B cell (primary cell): ENCODE data around the gene ACOXL. TPM values are rescaled to one million over a fixed set of nuclear protein-coding genes. Genes with fewer than 3 reads are reported as not detected.

Source experiments
- ATAC-seq: fragments of 200-7000 bp; cut with Tn5 transposase; one replicate; pipeline ENCODE4 v1.10.0; 2021; ENCODE audit warnings: low read depth, mild to moderate bottlenecking, moderate number of reproducible peaks, moderate library complexity
- CTCF ChIA-PET: fragments of 350-600 bp; sonication (Branson Sonifier 250); formaldehyde crosslinking; loops from one replicate; lab custom pipeline; 2021; ENCODE audit warnings: antibody characterized with exemption, inconsistent platforms; lab: Charles Lee
- POLR2A ChIA-PET: fragments of 350-600 bp; sonication (Branson Sonifier 250); formaldehyde crosslinking; loops from one replicate; lab custom pipeline; 2021; ENCODE audit warnings: antibody characterized with exemption; lab: Charles Lee
- DNase-seq: peaks from one replicate; pipeline ENCODE4 v3.0.0; 2013
- H2AFZ ChIP-seq: 2 replicates; pipeline ENCODE4 v1.6.1; 2012; ENCODE audit warnings: mild to moderate bottlenecking, low read depth, low read length; ENCODE audit not compliant: insufficient read depth, poor library complexity, severe bottlenecking
- H3K27ac ChIP-seq, 2 donors: 1 replicate in 1 of 2; 2 replicates in 1 of 2; pipeline ENCODE4 v1.5.1; 2012 to 2013; ENCODE audit warnings: low read length in 2 of 2, mild to moderate bottlenecking in 2 of 2, moderate library complexity in 1 of 2
- H3K27me3 ChIP-seq, 4 experiments: fragments of 200-600 bp in 1 of 4; sonication (generic) in 1 of 4; replicated peaks in 1 of 4; 1 replicate in 2 of 4; 2 replicates in 2 of 4; pipeline versions ENCODE4 v1.6.1 to v1.7.0; 2013 to 2016; ENCODE audit warnings: low read length in 3 of 4, mild to moderate bottlenecking in 2 of 4, mixed read lengths in 1 of 4, moderate library complexity in 1 of 4; ENCODE audit not compliant: insufficient read depth in 4 of 4, control insufficient read depth in 3 of 4; ENCODE audit errors: control extremely low read depth in 1 of 4
- H3K36me3 ChIP-seq, 2 experiments: replicated peaks in 1 of 2; 1 replicate in 1 of 2; 2 replicates in 1 of 2; pipeline versions ENCODE4 v1.6.1 to v1.7.1; 2013; ENCODE audit warnings: low read length in 1 of 2; ENCODE audit not compliant: insufficient read depth in 2 of 2, control insufficient read depth in 1 of 2; ENCODE audit errors: control extremely low read depth in 1 of 2, extremely low read depth in 1 of 2
- H3K4me1 ChIP-seq, 2 donors: fragments of 200-600 bp in 1 of 2; sonication (generic) in 1 of 2; 1 replicate in 1 of 2; 2 replicates in 1 of 2; pipeline versions ENCODE4 v1.5.1 to v1.6.1; 2013 to 2017; ENCODE audit warnings: low read length in 2 of 2; ENCODE audit not compliant: control insufficient read depth in 2 of 2, insufficient read depth in 2 of 2
- H3K4me2 ChIP-seq: replicated peaks from 2 replicates; pipeline ENCODE3; 2012; ENCODE audit warnings: mild to moderate bottlenecking, low read depth, low read length; ENCODE audit not compliant: poor library complexity, severe bottlenecking
- H3K4me3 ChIP-seq, 5 experiments: fragments of 200-600 bp in 1 of 5; sonication (generic) in 1 of 5; 1 replicate in 3 of 5; 2 replicates in 2 of 5; pipeline versions ENCODE4 v1.5.1 to v1.7.0; 2011 to 2016; ENCODE audit warnings: low read length in 4 of 5, mild to moderate bottlenecking in 4 of 5, low read depth in 2 of 5, control low read depth in 1 of 5, moderate library complexity in 1 of 5; ENCODE audit not compliant: insufficient read depth in 1 of 5; ENCODE audit errors: control extremely low read depth in 1 of 5, extremely low read depth in 1 of 5
- H3K79me2 ChIP-seq: fragments of 200-600 bp; sonication (generic); one replicate; pipeline ENCODE4 v1.6.0; 2016; ENCODE audit warnings: low read length; ENCODE audit not compliant: control insufficient read depth, insufficient read depth
- H3K9ac ChIP-seq: fragments of 200-600 bp; sonication (generic); 2 replicates; pipeline ENCODE4 v1.6.1; 2017; ENCODE audit warnings: mild to moderate bottlenecking, low read length, moderate library complexity
- H3K9me3 ChIP-seq, 3 donors: one replicate each; pipeline versions ENCODE4 v1.6.1 to v1.7.1; 2013; ENCODE audit warnings: low read length in 2 of 3; ENCODE audit not compliant: control insufficient read depth in 2 of 3, insufficient read depth in 1 of 3; ENCODE audit errors: control extremely low read depth in 1 of 3
- H4K20me1 ChIP-seq: 2 replicates; pipeline ENCODE4 v1.6.0; 2012; ENCODE audit warnings: mild to moderate bottlenecking, low read length; ENCODE audit not compliant: insufficient read depth, control insufficient read depth, poor library complexity, severe bottlenecking
- H3K27ac Mint-ChIP-seq: one replicate; pipeline ENCODE4 v1.8.0; 2021; ENCODE audit warnings: mixed read lengths
- H3K27me3 Mint-ChIP-seq: one replicate; pipeline ENCODE4 v1.8.0; 2021; ENCODE audit warnings: mixed read lengths
- H3K4me1 Mint-ChIP-seq: one replicate; pipeline ENCODE4 v1.8.0; 2021; ENCODE audit warnings: mixed read lengths
- H3K4me3 Mint-ChIP-seq: one replicate; pipeline ENCODE4 v1.8.0; 2021; ENCODE audit warnings: mixed read lengths
- H3K9me3 Mint-ChIP-seq: one replicate; pipeline ENCODE4 v1.8.0; 2022; ENCODE audit warnings: mixed read lengths; ENCODE audit not compliant: insufficient read depth
- EZH2 ChIP-seq: IDR thresholded peaks from 2 replicates; pipeline ENCODE4 v1.6.1; 2012; ENCODE audit warnings: borderline replicate concordance, low read depth, mild to moderate bottlenecking, moderate library complexity, low read length; ENCODE audit not compliant: insufficient read depth, poor library complexity, severe bottlenecking
- WGBS: methylation state at CpG from one replicate; pipeline ENCODE4 v1.1.5; 2013; ENCODE audit warnings: missing lambda C conversion rate; ENCODE audit not compliant: insufficient coverage; 5-methylcytosine and 5-hydroxymethylcytosine counted together
- intact Hi-C: fragments of 100-400 bp; cut with micrococcal nuclease; formaldehyde crosslinking; loops from one replicate; pipeline ENCODE4 v1.10.0; 2022
- polyA plus RNA-seq: library from polyadenylated mRNA; depleted of rRNA; stranded (reverse); fragments of >200 nt; gene quantifications from 2 replicates; pipeline ENCODE4 v1.2.3, GENCODE V29; 2012
- total RNA-seq, 2 donors: library from RNA; stranded (reverse); fragments of 120-200 nt in 1 of 2; gene quantifications; 1 replicate in 1 of 2; 2 replicates in 1 of 2; pipeline versions ENCODE4 v1.2.3 to v1.2.4, GENCODE V29; 2013 to 2022
- TF ChIP-seq, protein P1 (sequence below): fragments of 200-600 bp; IDR thresholded peaks from one replicate; pipeline ENCODE4 v1.8.0; 2022; ENCODE audit warnings: antibody characterized with exemption, mild to moderate bottlenecking

Gene ACOXL
- total and polyA plus RNA-seq, 2 donors (not counting 1 experiment from before 2014, with no cell fraction given), result 0.06 TPM; not detected in 1

DNA sequence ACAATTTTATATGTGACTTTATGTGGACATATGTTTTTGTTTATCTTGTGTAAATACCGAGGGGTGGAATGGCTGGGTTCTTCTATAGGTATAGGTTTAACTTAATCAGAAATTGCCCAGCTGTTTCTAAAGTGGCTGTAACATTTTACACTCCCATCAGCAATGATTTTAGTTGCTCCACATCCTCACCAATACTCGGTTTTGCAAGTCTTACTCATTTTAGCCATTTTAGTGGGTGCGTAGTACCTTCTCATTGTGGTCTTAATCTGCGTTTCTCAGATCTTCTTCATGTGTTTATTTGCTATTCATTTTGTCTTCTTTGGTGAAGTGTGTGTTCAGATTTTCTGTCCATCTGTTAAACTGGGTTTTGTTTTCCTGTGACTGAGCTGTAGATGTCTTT is 292.9 kb downstream of the ACOXL start:
- no peak overlapping the region for H3K4me2 ChIP-seq
- POLR2A ChIA-PET, result no interaction called here
- Mint-ChIP-seq H3K27ac (no peak overlapping the region), H3K4me3 (no peak overlapping the region), H3K9me3 (no peaks in the 10 kb centered on the region), H3K27me3 (peaks cover 15% of the 10 kb centered on the region), H3K4me1 (no peaks in the 10 kb centered on the region)
- no peak overlapping the region for H3K9ac ChIP-seq
- no peak overlapping the region for H3K4me3 ChIP-seq
- H3K9me3 ChIP-seq, result peaks cover 0 to 3% (median 0%) of the 10 kb centered on the region in 3 donors
- no peaks in the 10 kb centered on the region for H3K27me3 ChIP-seq
- H3K27ac ChIP-seq, result no peak overlapping the region
- intact Hi-C loops, result no loop called here
- TF ChIP-seq, protein P1, sequence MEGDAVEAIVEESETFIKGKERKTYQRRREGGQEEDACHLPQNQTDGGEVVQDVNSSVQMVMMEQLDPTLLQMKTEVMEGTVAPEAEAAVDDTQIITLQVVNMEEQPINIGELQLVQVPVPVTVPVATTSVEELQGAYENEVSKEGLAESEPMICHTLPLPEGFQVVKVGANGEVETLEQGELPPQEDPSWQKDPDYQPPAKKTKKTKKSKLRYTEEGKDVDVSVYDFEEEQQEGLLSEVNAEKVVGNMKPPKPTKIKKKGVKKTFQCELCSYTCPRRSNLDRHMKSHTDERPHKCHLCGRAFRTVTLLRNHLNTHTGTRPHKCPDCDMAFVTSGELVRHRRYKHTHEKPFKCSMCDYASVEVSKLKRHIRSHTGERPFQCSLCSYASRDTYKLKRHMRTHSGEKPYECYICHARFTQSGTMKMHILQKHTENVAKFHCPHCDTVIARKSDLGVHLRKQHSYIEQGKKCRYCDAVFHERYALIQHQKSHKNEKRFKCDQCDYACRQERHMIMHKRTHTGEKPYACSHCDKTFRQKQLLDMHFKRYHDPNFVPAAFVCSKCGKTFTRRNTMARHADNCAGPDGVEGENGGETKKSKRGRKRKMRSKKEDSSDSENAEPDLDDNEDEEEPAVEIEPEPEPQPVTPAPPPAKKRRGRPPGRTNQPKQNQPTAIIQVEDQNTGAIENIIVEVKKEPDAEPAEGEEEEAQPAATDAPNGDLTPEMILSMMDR, result no peak
- TF ChIP-seq EZH2, result no peak
- no peaks in the 10 kb centered on the region for H3K79me2 ChIP-seq
- no peaks in the 10 kb centered on the region for H3K4me1 ChIP-seq
- 93% methylated on average over 2 of the region's 4 CpGs for WGBS
- H4K20me1 ChIP-seq, result no peaks in the 10 kb centered on the region
- DNase-seq (no peak), ATAC-seq (no peak)
- H2AFZ ChIP-seq, result no peak overlapping the region
- no peaks in the 10 kb centered on the region for H3K36me3 ChIP-seq
- CTCF ChIA-PET, result no interaction called here

DNA sequence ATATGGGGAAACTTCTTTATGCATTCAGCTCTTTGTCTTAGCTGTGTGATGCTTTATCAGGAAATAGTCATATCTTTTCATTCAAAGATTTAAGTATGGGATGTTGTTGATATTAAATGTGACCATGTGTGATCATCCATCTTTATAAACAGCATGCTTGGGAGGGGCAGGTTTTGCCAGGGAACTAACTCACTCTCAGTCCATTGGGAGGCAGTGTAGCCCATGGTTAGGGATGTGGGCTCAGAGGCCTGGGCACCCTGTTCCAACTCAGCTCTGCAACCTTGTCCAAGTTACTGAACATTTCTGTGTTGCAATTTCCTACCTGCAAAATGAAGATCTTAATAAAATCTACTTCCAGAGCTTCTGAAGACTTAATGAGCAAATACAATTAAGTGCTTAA is 296.3 kb downstream of the ACOXL start:
- no peaks in the 10 kb centered on the region for H3K4me1 ChIP-seq
- H3K4me3 Mint-ChIP-seq, result no peak overlapping the region
- intact Hi-C loops, result no loop called here
- DNase-seq (peak; percentile 14), ATAC-seq (no peak)
- POLR2A ChIA-PET, result no interaction called here
- H3K36me3 ChIP-seq, result no peaks in the 10 kb centered on the region
- no peak overlapping the region for H3K4me2 ChIP-seq
- H3K9me3 ChIP-seq, result peaks cover 0 to 3% (median 0%) of the 10 kb centered on the region in 3 donors
- no peak overlapping the region for H2AFZ ChIP-seq
- CTCF ChIA-PET, result interaction anchor here (0.5 to 1.5 kb wide), 2 partner anchors 217 to 426 kb away, joined by 3 to 4 read pairs; no protein-coding TSS in a partner anchor
- TF ChIP-seq EZH2, result no peak
- TF ChIP-seq, protein P1, result no peak
- H4K20me1 ChIP-seq, result no peaks in the 10 kb centered on the region
- no peak overlapping the region for H3K9ac ChIP-seq
- H3K27me3 Mint-ChIP-seq, result peaks cover 15% of the 10 kb centered on the region
- H3K79me2 ChIP-seq, result no peaks in the 10 kb centered on the region
- no peaks in the 10 kb centered on the region for H3K4me1 Mint-ChIP-seq
- H3K4me3 ChIP-seq, result no peak overlapping the region
- no peak overlapping the region for H3K27ac ChIP-seq
- no peak overlapping the region for H3K27ac Mint-ChIP-seq
- no peaks in the 10 kb centered on the region for H3K27me3 ChIP-seq
- no peaks in the 10 kb centered on the region for H3K9me3 Mint-ChIP-seq
